GM19372 (cell line): Measurements from ENCODE around the gene CFAP77.

Experiments used
- ATAC-seq: cut with Tn5 transposase; IDR thresholded peaks from one replicate; pipeline ENCODE4 v1.9.1; 2021; ENCODE audit warnings: mild to moderate bottlenecking, low read depth, moderate library complexity; ENCODE audit not compliant: unreplicated experiment

CFAP77 gene

DNA sequence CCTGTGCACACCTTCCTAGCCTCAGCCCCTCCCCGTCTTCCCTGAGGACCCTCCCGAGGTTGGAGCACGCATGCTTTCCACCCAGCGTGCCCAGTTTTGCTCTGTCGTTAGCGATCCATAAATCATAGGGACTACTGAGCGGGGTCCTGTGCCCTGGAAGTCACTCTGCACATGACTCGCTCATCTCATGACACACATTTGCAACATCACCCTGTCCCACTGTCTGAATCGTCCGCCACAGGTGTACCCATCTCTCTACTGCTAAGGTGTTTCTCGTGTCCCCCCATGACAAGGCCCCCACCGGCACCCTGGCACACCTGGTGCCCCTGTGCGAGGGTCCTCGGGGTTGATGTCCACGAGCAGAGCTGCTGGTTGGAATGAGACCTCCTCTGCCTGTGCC, 103.4 kb downstream of the CFAP77 start:
- ATAC-seq = no peak

GRCh38 chr9:132514011-132514744, 104.2 kb downstream of the CFAP77 start:
- no peak for ATAC-seq

DNA sequence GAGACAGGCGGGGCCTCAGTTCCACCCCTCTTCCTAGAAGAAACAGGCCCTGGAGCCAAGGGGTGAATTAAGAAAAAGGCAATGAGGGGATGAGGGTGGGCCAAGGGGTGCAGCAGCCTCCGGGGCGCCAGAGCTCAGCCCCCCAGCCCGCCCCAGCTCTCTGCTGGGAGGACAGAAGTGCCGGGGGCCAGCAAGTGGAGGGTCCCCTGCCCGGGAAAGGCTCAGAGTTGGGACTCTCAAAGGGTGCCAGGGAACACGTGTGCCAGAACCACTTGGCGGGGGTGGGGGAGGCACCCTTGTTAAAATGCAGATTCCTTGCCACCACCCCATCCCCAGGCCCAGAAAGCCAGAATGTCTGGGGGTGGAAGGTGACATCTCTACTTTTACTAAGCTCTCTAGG, 104.8 kb downstream of the CFAP77 start:
- no peak for ATAC-seq

- ATAC-seq = no peak
Measured at GRCh38 chr9:132516301-132516700, 106.3 kb downstream of the CFAP77 start.

- no peak for ATAC-seq
Measured at GRCh38 chr9:132516911-132517310, 106.9 kb downstream of the CFAP77 start.

- ATAC-seq = no peak
Measured at GRCh38 chr9:132517815-132518550, 108.0 kb downstream of the CFAP77 start.

DNA sequence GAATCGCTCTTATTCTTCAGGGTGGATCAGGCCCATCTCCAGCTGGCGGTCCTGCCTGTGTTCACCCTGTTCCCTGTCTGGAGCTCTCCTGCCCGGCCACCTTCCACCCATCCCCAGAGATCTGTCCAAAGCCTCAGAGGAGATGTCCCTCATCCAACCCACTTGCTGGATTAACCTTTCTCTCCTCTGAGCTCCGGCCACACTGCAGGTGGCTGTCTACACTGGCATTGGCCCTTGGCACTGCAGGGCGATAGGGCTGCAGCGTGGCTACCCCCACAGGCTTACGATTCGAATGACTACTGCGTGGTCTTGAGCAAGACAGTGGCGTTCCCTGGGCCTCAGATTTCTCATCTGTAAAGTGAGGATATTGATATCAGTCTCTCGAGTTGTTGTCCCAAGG, 108.6 kb downstream of the CFAP77 start:
- ATAC-seq = no peak

GRCh38 chr9:132519033-132519432, 109.0 kb downstream of the CFAP77 start:
- ATAC-seq = no peak

GRCh38 chr9:132520612-132521011, 110.6 kb downstream of the CFAP77 start:
- no peak for ATAC-seq

- no peak for ATAC-seq
Measured at GRCh38 chr9:132525308-132526023, 115.5 kb downstream of the CFAP77 start.

- no peak for ATAC-seq
Measured at GRCh38 chr9:132531195-132531594, 121.2 kb downstream of the CFAP77 start.

GRCh38 chr9:132531710-132532570, 121.9 kb downstream of the CFAP77 start:
- ATAC-seq = no peak

- no peak for ATAC-seq
Measured at GRCh38 chr9:132534832-132535231, 124.8 kb downstream of the CFAP77 start.

DNA sequence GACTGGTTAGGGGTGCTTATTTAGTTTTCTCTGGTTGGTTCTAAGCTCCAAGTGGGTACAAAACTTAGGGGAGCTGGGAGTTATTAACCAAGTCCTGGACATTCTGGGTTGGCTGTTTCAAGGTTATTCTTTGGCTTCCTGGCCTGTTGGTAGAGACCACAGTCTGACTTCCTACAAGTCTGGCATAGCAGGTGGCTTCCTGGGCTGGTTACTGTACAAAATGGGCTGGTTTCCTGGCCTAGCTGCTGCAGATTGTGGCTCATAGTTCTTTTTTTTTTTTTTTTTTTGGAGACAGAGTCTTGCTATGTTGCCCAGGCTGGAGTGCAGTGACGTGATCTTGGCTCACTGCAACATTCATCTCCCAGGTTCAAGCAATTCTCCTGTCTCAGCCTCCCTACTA, 126.1 kb downstream of the CFAP77 start:
- ATAC-seq = no peak

- ATAC-seq = no peak
Measured at GRCh38 chr9:132537352-132537751, 127.3 kb downstream of the CFAP77 start.

GRCh38 chr9:132538071-132538470, 128.1 kb downstream of the CFAP77 start:
- no peak for ATAC-seq

GRCh38 chr9:132539096-132539495, 129.1 kb downstream of the CFAP77 start:
- ATAC-seq = no peak

- no peak for ATAC-seq
Measured at GRCh38 chr9:132541051-132541450, 131.0 kb downstream of the CFAP77 start.

- no peak for ATAC-seq
Measured at GRCh38 chr9:132541870-132542830, 132.1 kb downstream of the CFAP77 start.
